Esophagus squamous epithelium (tissue), 4 donors: ENCODE measurements around the gene CACNA2D3.

ENCODE experiments used
- POLR2A ChIP-seq, 4 donors: fragments of 450-650 bp; IDR thresholded peaks; one replicate each; pipeline ENCODE4 v1.6.1; 2017; ENCODE audit warnings: antibody characterized with exemption in 4 of 4, mild to moderate bottlenecking in 4 of 4, moderate library complexity in 3 of 4
- TF ChIP-seq, protein P1 (sequence below), 6 experiments: fragments of 450-650 bp in 4 of 6; fragments of 200-600 bp in 2 of 6; sonication (generic) in 2 of 6; IDR thresholded peaks; one replicate each; pipeline ENCODE4 v1.5.1; 2016 to 2019; ENCODE audit warnings: antibody characterized with exemption in 6 of 6, mild to moderate bottlenecking in 4 of 6, moderate library complexity in 4 of 6

DNA sequence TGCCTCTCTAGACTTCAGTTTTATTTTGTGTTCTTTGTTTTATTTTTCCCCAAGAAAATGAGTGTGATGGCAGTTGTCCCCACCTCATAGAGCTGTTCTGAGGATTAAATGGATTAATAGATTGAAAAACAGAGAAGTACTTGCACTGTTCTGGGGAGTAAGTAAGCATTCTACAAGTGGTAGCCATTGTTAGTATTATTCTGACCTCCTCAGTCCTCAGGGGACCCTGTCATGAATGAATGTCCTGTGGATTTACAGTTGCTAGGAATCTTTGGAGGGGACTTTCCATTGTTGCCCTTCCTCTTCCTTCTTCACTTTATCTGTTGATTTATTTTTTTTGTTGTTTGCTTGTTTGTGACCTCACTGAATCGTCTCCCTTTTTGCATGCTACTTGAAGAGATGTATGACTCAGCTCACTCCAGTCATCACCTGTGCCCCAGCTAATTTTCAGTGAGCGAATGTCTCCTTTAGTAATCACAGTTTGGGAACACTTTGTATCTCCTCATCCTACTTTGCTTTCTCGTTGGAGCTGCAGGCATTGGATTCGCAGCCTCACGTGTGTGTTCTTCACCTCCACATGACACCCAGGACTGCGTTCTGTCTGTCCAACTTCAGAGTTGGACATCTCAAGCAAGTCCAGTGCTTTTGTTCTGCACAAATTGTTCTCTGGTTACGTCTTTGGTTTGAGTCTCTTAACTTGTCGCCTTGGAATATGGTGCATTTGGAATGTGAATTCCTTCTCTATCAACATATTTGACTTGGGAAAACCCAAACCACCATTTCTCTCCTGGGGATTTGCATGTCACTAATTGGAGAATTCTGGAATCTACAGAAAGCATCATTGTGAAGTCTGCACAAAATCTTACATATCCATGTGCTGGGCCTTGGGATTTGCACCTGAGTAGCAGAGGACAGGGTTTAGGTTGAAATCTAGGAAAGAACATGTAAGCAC, 751.0 kb downstream of the CACNA2D3 start:
- no peak for TF ChIP-seq POLR2A (IDR thresholded peaks at IDR 0.05)
- TF ChIP-seq, protein P1, sequence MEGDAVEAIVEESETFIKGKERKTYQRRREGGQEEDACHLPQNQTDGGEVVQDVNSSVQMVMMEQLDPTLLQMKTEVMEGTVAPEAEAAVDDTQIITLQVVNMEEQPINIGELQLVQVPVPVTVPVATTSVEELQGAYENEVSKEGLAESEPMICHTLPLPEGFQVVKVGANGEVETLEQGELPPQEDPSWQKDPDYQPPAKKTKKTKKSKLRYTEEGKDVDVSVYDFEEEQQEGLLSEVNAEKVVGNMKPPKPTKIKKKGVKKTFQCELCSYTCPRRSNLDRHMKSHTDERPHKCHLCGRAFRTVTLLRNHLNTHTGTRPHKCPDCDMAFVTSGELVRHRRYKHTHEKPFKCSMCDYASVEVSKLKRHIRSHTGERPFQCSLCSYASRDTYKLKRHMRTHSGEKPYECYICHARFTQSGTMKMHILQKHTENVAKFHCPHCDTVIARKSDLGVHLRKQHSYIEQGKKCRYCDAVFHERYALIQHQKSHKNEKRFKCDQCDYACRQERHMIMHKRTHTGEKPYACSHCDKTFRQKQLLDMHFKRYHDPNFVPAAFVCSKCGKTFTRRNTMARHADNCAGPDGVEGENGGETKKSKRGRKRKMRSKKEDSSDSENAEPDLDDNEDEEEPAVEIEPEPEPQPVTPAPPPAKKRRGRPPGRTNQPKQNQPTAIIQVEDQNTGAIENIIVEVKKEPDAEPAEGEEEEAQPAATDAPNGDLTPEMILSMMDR (IDR thresholded peaks at IDR 0.05), result no peak
